ENCODE results near the gene GLCE.

DNA sequence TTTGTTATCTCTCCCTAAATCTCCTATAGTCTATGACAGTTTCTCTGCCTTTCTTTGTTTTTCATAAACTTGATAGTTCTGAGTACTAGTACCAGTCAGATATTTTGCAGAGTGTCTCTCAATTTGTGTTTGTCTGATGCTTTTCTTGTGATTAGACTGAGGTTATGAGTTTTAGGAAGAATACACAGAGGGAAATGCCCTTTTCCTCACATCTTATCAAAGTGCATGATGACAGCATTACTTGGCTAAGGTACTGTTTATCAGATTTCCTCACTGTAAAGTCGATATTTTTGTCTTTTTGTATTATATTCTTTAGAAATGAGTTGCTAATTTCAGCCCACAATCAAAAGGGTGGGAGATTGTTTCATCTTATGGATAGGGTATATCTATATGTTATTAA lies 45.6 kb downstream of the GLCE start:
- TF ChIP-seq, protein P1, sequence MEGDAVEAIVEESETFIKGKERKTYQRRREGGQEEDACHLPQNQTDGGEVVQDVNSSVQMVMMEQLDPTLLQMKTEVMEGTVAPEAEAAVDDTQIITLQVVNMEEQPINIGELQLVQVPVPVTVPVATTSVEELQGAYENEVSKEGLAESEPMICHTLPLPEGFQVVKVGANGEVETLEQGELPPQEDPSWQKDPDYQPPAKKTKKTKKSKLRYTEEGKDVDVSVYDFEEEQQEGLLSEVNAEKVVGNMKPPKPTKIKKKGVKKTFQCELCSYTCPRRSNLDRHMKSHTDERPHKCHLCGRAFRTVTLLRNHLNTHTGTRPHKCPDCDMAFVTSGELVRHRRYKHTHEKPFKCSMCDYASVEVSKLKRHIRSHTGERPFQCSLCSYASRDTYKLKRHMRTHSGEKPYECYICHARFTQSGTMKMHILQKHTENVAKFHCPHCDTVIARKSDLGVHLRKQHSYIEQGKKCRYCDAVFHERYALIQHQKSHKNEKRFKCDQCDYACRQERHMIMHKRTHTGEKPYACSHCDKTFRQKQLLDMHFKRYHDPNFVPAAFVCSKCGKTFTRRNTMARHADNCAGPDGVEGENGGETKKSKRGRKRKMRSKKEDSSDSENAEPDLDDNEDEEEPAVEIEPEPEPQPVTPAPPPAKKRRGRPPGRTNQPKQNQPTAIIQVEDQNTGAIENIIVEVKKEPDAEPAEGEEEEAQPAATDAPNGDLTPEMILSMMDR (IDR thresholded peaks at IDR 0.05; ENCODE audit: insufficient read depth, low read depth, low read length), result no peak
- TF ChIP-seq EZH2 (IDR thresholded peaks at IDR 0.05; ENCODE audit: insufficient read depth, low read length), result no peak
